Osteocyte (in vitro differentiated cells): ENCODE data around the gene AMELX. TPM values are rescaled to one million over a fixed set of nuclear protein-coding genes. Genes with fewer than 3 reads are reported as not detected.

Experiments used
- DNase-seq: peaks from one replicate; pipeline ENCODE4 v3.0.0; 2021; ENCODE audit warnings: mixed read lengths; ENCODE audit not compliant: unreplicated experiment; ENCODE audit errors: extremely low spot score
- H3K27ac Mint-ChIP-seq: one replicate; pipeline ENCODE4 v1.8.0; 2021; ENCODE audit warnings: mild to moderate bottlenecking, mixed read lengths; ENCODE audit not compliant: unreplicated experiment
- H3K27me3 Mint-ChIP-seq: one replicate; pipeline ENCODE4 v1.8.0; 2021; ENCODE audit warnings: mixed read lengths; ENCODE audit not compliant: unreplicated experiment
- H3K36me3 Mint-ChIP-seq: one replicate; pipeline ENCODE4 v1.8.0; 2021; ENCODE audit warnings: mixed read lengths; ENCODE audit not compliant: unreplicated experiment
- H3K4me1 Mint-ChIP-seq: one replicate; pipeline ENCODE4 v1.8.0; 2021; ENCODE audit warnings: mixed read lengths; ENCODE audit not compliant: unreplicated experiment
- H3K4me3 Mint-ChIP-seq: one replicate; pipeline ENCODE4 v1.8.0; 2021; ENCODE audit warnings: mild to moderate bottlenecking, moderate library complexity, mixed read lengths; ENCODE audit not compliant: unreplicated experiment
- H3K9me3 Mint-ChIP-seq: one replicate; pipeline ENCODE4 v1.8.0; 2021; ENCODE audit warnings: mixed read lengths; ENCODE audit not compliant: unreplicated experiment
- microRNA-seq: library from miRNA; unstranded; fragments of <30 nt; microRNA quantifications from one replicate; pipeline ENCODE4 v1.1.0, GENCODE V29; 2020; ENCODE audit not compliant: unreplicated experiment
- total RNA-seq: library from RNA; stranded (reverse); gene quantifications from 2 replicates; pipeline ENCODE4 v1.2.1, GENCODE V29; 2021
- TF ChIP-seq, protein P1 (sequence below): fragments of 200-600 bp; sonication (generic); IDR thresholded peaks from 2 replicates; pipeline ENCODE4 v1.5.0; 2021; ENCODE audit warnings: antibody characterized with exemption, mild to moderate bottlenecking, moderate library complexity

The AMELX gene
- total RNA-seq, 1 donor from 2014 or later = not detected

GRCh38 chrX:11349661-11350337 lies 56.6 kb downstream of the AMELX start:
- Mint-ChIP-seq H3K36me3 (no peaks in the 10 kb centered on the region), H3K9me3 (peaks cover 7% of the 10 kb centered on the region), H3K27ac (no peak overlapping the region), H3K27me3 (no peaks in the 10 kb centered on the region), H3K4me3 (no peak overlapping the region), H3K4me1 (peaks cover 9% of the 10 kb centered on the region)
- TF ChIP-seq, protein P1, sequence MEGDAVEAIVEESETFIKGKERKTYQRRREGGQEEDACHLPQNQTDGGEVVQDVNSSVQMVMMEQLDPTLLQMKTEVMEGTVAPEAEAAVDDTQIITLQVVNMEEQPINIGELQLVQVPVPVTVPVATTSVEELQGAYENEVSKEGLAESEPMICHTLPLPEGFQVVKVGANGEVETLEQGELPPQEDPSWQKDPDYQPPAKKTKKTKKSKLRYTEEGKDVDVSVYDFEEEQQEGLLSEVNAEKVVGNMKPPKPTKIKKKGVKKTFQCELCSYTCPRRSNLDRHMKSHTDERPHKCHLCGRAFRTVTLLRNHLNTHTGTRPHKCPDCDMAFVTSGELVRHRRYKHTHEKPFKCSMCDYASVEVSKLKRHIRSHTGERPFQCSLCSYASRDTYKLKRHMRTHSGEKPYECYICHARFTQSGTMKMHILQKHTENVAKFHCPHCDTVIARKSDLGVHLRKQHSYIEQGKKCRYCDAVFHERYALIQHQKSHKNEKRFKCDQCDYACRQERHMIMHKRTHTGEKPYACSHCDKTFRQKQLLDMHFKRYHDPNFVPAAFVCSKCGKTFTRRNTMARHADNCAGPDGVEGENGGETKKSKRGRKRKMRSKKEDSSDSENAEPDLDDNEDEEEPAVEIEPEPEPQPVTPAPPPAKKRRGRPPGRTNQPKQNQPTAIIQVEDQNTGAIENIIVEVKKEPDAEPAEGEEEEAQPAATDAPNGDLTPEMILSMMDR = no peak
- no peak for DNase-seq

Small RNA genes within 50 kb of the gene (microRNA-seq; reads per million reads assigned to microRNA genes)
- gene MIR548AX = not detected

Other genes starting within 250 kb of the AMELX start
- gene HCCS, start 182.1 kb upstream of the AMELX start, total RNA-seq = 27.9 and 32.2 TPM in 2 replicates